Measurements from ENCODE around the gene LRCOL1. TPM values are rescaled to one million over a fixed set of nuclear protein-coding genes. Genes with fewer than 3 reads are reported as not detected.

The LRCOL1 gene
- total RNA-seq (2021; fragmentation: NEBNext Ultra II Directional; extraction: Animal tissue kit (Norgen Biotek cat#: 25700)) (not detected in 2 replicates), polyA plus RNA-seq (2011; rRNA removed) (0.42 TPM in 1 of 2 replicates, not detected in the other), polyA minus RNA-seq (2011; rRNA and poly(A)+ RNA removed) (not detected in 2 replicates)
- polyA plus RNA-seq (2011; cell fraction: cytosol; rRNA removed), result 0.18 TPM
- polyA plus RNA-seq (2011; cell fraction: nucleus; rRNA removed), result 1.6 TPM
- not detected in 4 replicates for polyA plus RNA-seq (2012, experiment 1 of 2)
- not detected for polyA plus RNA-seq (2012, experiment 2 of 2)
- polyA plus RNA-seq (2013, experiment 1 of 2), result not detected
- polyA plus RNA-seq (2013, experiment 2 of 2), result 0.09 TPM
- polyA minus RNA-seq (2011; cell fraction: cytosol; rRNA and poly(A)+ RNA removed), result not detected
- polyA minus RNA-seq (2011; cell fraction: nucleus; rRNA and poly(A)+ RNA removed), result not detected
- long read RNA-seq, experiment 1, result 0 reads
- long read RNA-seq, experiment 2, result 0 reads

GRCh38 chr12:132610051-132610759 lies at the start of gene LRCOL1:
TSS of gene LRCOL1 (minus strand) at chr12:132610582. CDS start at chr12:132606251, 4,331 bp downstream.
- no peaks in the 10 kb centered on the region for H3K23me2 ChIP-seq (ENCODE audit: low read depth, low read length)
- H4K5ac ChIP-seq (ENCODE audit: insufficient read length, low read depth, low read length), result no peak within 1 kb of the TSS
- no peak within 1 kb of the TSS for H2AK5ac ChIP-seq (ENCODE audit: low read depth, low read length)
- H2BK15ac ChIP-seq (ENCODE audit: low read length), result no peak within 1 kb of the TSS
- TF ChIP-seq CTBP2 (IDR thresholded peaks at IDR 0.05; ENCODE audit: borderline replicate concordance, insufficient read depth, insufficient read length, low read length) (no peak), SRF (IDR thresholded peaks at IDR 0.05; ENCODE audit: low read depth, low read length) (no peak), TBP (IDR thresholded peaks at IDR 0.05; ENCODE audit: low read depth, low read length) (no peak)
- TF ChIP-seq, protein P1, sequence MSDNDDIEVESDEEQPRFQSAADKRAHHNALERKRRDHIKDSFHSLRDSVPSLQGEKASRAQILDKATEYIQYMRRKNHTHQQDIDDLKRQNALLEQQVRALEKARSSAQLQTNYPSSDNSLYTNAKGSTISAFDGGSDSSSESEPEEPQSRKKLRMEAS (IDR thresholded peaks at IDR 0.05), result no peak
- no peak within 1 kb of the TSS for H4K8ac ChIP-seq (ENCODE audit: extremely low read depth, insufficient read depth, low read length)
- no peak within 1 kb of the TSS; the same call in 1 of the 2 replicates for H3K18ac ChIP-seq (ENCODE audit: extremely low read depth, low read length)
- peaks cover 14 to 82% (median 57%) of the 10 kb centered on the region in 4 experiments for H3K27me3 ChIP-seq (replicated peaks in 1 of 4; ENCODE audit: control insufficient read depth in 3 of 4, extremely low read depth in 1 of 4, insufficient read depth in 3 of 4, low read length in 3 of 4)
- no peak within 1 kb of the TSS for H3K23ac ChIP-seq (ENCODE audit: insufficient read length)
- no peak within 1 kb of the TSS for H2AFZ ChIP-seq (ENCODE audit: low read length)
- no peak within 1 kb of the TSS; a peak in 1 of 8 replicates for H3K4me3 ChIP-seq (ENCODE audit: extremely low read depth in 1 of 4, insufficient read depth in 2 of 4, low read depth in 3 of 4, low read length in 4 of 4)
- H3K56ac ChIP-seq (replicated peaks; ENCODE audit: insufficient read length, low read depth, low read length), result no peak within 1 kb of the TSS
- DNase-seq (ENCODE audit: low read depth in 1 of 2, low spot score in 2 of 2), result no peak
- H3K4me2 ChIP-seq (ENCODE audit: insufficient read depth in 1 of 2, low read depth in 2 of 2, low read length in 2 of 2), result no peak within 1 kb of the TSS
- H4K20me1 ChIP-seq (replicated peaks in 1 of 2; ENCODE audit: control insufficient read depth in 1 of 2, insufficient read depth in 2 of 2, low read length in 2 of 2), result peaks cover 0 to 2% of the 10 kb centered on the region in 2 experiments
- no peak within 1 kb of the TSS for H3K4ac ChIP-seq (replicated peaks; ENCODE audit: insufficient read length, low read depth, low read length)
- no peaks in the 10 kb centered on the region for H3K79me2 ChIP-seq (ENCODE audit: control insufficient read depth in 1 of 2, insufficient read depth in 2 of 2, low read length in 2 of 2)
- FAIRE-seq, result no peak
- no peak within 1 kb of the TSS for H3K14ac ChIP-seq (ENCODE audit: insufficient read length)
- H3K9me3 ChIP-seq (ENCODE audit: insufficient read depth in 2 of 2, low read depth in 1 of 2, low read length in 1 of 2), result peaks cover 9 to 15% of the 10 kb centered on the region in 2 experiments; a peak in 3 of 4 replicates
- H2BK5ac ChIP-seq (ENCODE audit: low read depth, low read length), result no peak within 1 kb of the TSS
- no peak within 1 kb of the TSS for H2BK20ac ChIP-seq (ENCODE audit: low read length)
- no peak within 1 kb of the TSS for H2BK120ac ChIP-seq (replicated peaks; ENCODE audit: low read depth, low read length)
- WGBS, 2 experiments (ENCODE audit: extremely low coverage in 1 of 2, insufficient coverage in 1 of 2, insufficient read length in 1 of 2, insufficient replicate concordance in 2 of 2, low coverage in 1 of 2, low lambda C conversion rate in 2 of 2, missing lambda C conversion rate in 1 of 2), result 83% methylated on average over 27 of the region's 35 CpGs; no CpG with 5 or more reads in 1 of the 2 experiments
- H3K36me3 ChIP-seq (ENCODE audit: control insufficient read depth in 2 of 4, insufficient read depth in 4 of 4, low read length in 3 of 4), result no peaks in the 10 kb centered on the region
- ChIA-PET POLR2A (ENCODE audit: partially characterized antibody) (interaction anchor here (1.1 to 3.4 kb wide), 5 partner anchors 8 to 28 kb away, joined by 4 to 15 read pairs (median 6); partner anchors contain the start of gene P2RX2), CTCF (ENCODE audit: partially characterized antibody) (interaction anchor here (1.0 to 4.2 kb wide), 10 partner anchors 8 to 195 kb away, joined by 3 to 43 read pairs (median 5); partner anchors contain the start of gene P2RX2)
- no peaks in the 10 kb centered on the region for H3K4me1 ChIP-seq (replicated peaks in 1 of 4; ENCODE audit: control insufficient read depth in 3 of 4, insufficient read depth in 4 of 4, low read length in 3 of 4)
- no peak within 1 kb of the TSS for H3K27ac ChIP-seq (ENCODE audit: low read depth, low read length)
- H2BK12ac ChIP-seq (ENCODE audit: low read depth, low read length), result no peak within 1 kb of the TSS
- H3K79me1 ChIP-seq (ENCODE audit: low read depth, low read length), result no peaks in the 10 kb centered on the region
- no peak within 1 kb of the TSS for H3K9ac ChIP-seq (replicated peaks in 1 of 4; ENCODE audit: extremely low read depth in 1 of 4, low read depth in 3 of 4, low read length in 3 of 4)
- H4K91ac ChIP-seq (replicated peaks; ENCODE audit: insufficient read length, low read length), result no peak within 1 kb of the TSS

Measured in H1 (cell line).